Body of pancreas (tissue), 4 donors: ENCODE data around the gene ADCY2.

Experiments used
- POLR2A ChIP-seq, 3 donors: fragments of 450-650 bp; IDR thresholded peaks; one replicate each; pipeline ENCODE4 v1.6.1; 2016; ENCODE audit warnings: antibody characterized with exemption in 3 of 3, mild to moderate bottlenecking in 2 of 3
- TF ChIP-seq, protein P1 (sequence below), 7 experiments: fragments of 450-650 bp in 4 of 7; fragments of 200-600 bp in 3 of 7; sonication (generic) in 3 of 7; IDR thresholded peaks; one replicate each; pipeline ENCODE4 v1.5.1; 2016 to 2019; ENCODE audit warnings: antibody characterized with exemption in 7 of 7

- TF ChIP-seq, protein P1, sequence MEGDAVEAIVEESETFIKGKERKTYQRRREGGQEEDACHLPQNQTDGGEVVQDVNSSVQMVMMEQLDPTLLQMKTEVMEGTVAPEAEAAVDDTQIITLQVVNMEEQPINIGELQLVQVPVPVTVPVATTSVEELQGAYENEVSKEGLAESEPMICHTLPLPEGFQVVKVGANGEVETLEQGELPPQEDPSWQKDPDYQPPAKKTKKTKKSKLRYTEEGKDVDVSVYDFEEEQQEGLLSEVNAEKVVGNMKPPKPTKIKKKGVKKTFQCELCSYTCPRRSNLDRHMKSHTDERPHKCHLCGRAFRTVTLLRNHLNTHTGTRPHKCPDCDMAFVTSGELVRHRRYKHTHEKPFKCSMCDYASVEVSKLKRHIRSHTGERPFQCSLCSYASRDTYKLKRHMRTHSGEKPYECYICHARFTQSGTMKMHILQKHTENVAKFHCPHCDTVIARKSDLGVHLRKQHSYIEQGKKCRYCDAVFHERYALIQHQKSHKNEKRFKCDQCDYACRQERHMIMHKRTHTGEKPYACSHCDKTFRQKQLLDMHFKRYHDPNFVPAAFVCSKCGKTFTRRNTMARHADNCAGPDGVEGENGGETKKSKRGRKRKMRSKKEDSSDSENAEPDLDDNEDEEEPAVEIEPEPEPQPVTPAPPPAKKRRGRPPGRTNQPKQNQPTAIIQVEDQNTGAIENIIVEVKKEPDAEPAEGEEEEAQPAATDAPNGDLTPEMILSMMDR (IDR thresholded peaks at IDR 0.05): no peak
- TF ChIP-seq POLR2A (IDR thresholded peaks at IDR 0.05): no peak
Measured at GRCh38 chr5:7576023-7576715, 180.2 kb downstream of the ADCY2 start.
